HEK293 (cell line): ENCODE results near the gene RNF214.

Source experiments
- CTCF ChIA-PET: fragments of 350-600 bp; formaldehyde crosslinking; extraction: SDS; loops from one replicate; lab custom pipeline; 2021; ENCODE audit warnings: antibody characterized with exemption; lab: Yijun Ruan, JAX
- POLR2A ChIA-PET: fragments of 300-600 bp; formaldehyde crosslinking; extraction: SDS; loops from one replicate; lab custom pipeline; 2020; ENCODE audit warnings: antibody characterized with exemption, inconsistent platforms; lab: Yijun Ruan, JAX
- H3K27ac ChIP-seq: fragments of 200-500 bp; sonication (Bioruptor generic); 2 replicates; pipeline ENCODE4 v1.5.1; 2014; ENCODE audit warnings: low read depth, low read length, control low read depth, inconsistent platforms; ENCODE audit errors: extremely low read depth
- H3K36me3 ChIP-seq, 2 experiments: fragments of 200-500 bp in 1 of 2; sonication (Bioruptor generic) in 1 of 2; 1 replicate in 1 of 2; 2 replicates in 1 of 2; pipeline ENCODE4 v1.5.1; 2014 to 2017; ENCODE audit warnings: inconsistent platforms in 2 of 2, low read length in 2 of 2; ENCODE audit not compliant: control insufficient read depth in 2 of 2, insufficient read depth in 1 of 2
- H3K4me1 ChIP-seq: fragments of 200-500 bp; sonication (Bioruptor generic); 2 replicates; pipeline ENCODE4 v1.5.1; 2014; ENCODE audit warnings: mild to moderate bottlenecking, low read length, inconsistent platforms; ENCODE audit not compliant: control insufficient read depth, insufficient read depth
- H3K4me3 ChIP-seq: 2 replicates; pipeline ENCODE4 v1.5.1; 2011; ENCODE audit warnings: low read depth, mild to moderate bottlenecking, control low read depth, low read length, moderate library complexity
- H3K9me3 ChIP-seq: fragments of 200-500 bp; sonication (Bioruptor generic); 2 replicates; pipeline ENCODE4 v1.5.1; 2014; ENCODE audit warnings: low read depth, low read length, inconsistent platforms; ENCODE audit not compliant: control insufficient read depth, insufficient read depth
- EGR2 ChIP-seq: fragments of 450-650 bp; formaldehyde crosslinking; IDR thresholded peaks from 2 replicates; pipeline ENCODE4 v1.5.1; 2016; ENCODE audit warnings: low read depth, missing biosample characterization, missing genetic modification characterization
- KLF1 ChIP-seq: fragments of 450-650 bp; formaldehyde crosslinking; IDR thresholded peaks from 2 replicates; pipeline ENCODE4 v1.5.1; 2016; ENCODE audit warnings: missing biosample characterization, missing genetic modification characterization
- REPIN1 ChIP-seq: fragments of 450-650 bp; formaldehyde crosslinking; IDR thresholded peaks from 2 replicates; pipeline ENCODE4 v1.5.1; 2017; ENCODE audit warnings: missing biosample characterization, missing genetic modification characterization, low read depth
- ZBTB21 ChIP-seq: fragments of 450-650 bp; formaldehyde crosslinking; IDR thresholded peaks from 2 replicates; pipeline ENCODE4 v1.5.1; 2017; ENCODE audit warnings: missing biosample characterization, missing genetic modification characterization
- ZFHX2 ChIP-seq: fragments of 450-650 bp; formaldehyde crosslinking; conservative IDR thresholded peaks from 2 replicates; pipeline ENCODE4 v1.5.1; 2016; ENCODE audit warnings: missing biosample characterization, missing genetic modification characterization
- ZFP69B ChIP-seq: fragments of 450-650 bp; formaldehyde crosslinking; IDR thresholded peaks from 2 replicates; pipeline ENCODE4 v1.5.1; 2016; ENCODE audit warnings: missing biosample characterization, missing genetic modification characterization
- ZNF214 ChIP-seq: fragments of 450-650 bp; formaldehyde crosslinking; IDR thresholded peaks from 2 replicates; pipeline ENCODE4 v1.5.1; 2017; ENCODE audit warnings: missing biosample characterization, mild to moderate bottlenecking, missing genetic modification characterization, borderline replicate concordance
- ZNF221 ChIP-seq: fragments of 450-650 bp; formaldehyde crosslinking; IDR thresholded peaks from 2 replicates; pipeline ENCODE4 v1.5.1; 2017; ENCODE audit warnings: missing biosample characterization, missing genetic modification characterization, borderline replicate concordance
- ZNF366 ChIP-seq: fragments of 450-650 bp; formaldehyde crosslinking; conservative IDR thresholded peaks from 2 replicates; pipeline ENCODE4 v1.5.1; 2016; ENCODE audit warnings: missing biosample characterization, missing genetic modification characterization
- ZNF624 ChIP-seq: fragments of 450-650 bp; formaldehyde crosslinking; IDR thresholded peaks from 2 replicates; pipeline ENCODE4 v1.5.1; 2017; ENCODE audit warnings: missing biosample characterization, missing genetic modification characterization
- ZNF677 ChIP-seq: fragments of 450-650 bp; IDR thresholded peaks from 2 replicates; pipeline ENCODE4 v1.5.0; 2018; ENCODE audit warnings: missing biosample characterization, mild to moderate bottlenecking, missing genetic modification characterization, moderate library complexity
- ZNF747 ChIP-seq: fragments of 450-650 bp; formaldehyde crosslinking; IDR thresholded peaks from 2 replicates; pipeline ENCODE4 v1.5.1; 2016; ENCODE audit warnings: missing biosample characterization, missing genetic modification characterization
- ZNF837 ChIP-seq: fragments of 450-650 bp; formaldehyde crosslinking; IDR thresholded peaks from 2 replicates; pipeline ENCODE4 v1.5.1; 2016; ENCODE audit warnings: missing biosample characterization, missing genetic modification characterization
- ZSCAN23 ChIP-seq: fragments of 450-650 bp; formaldehyde crosslinking; IDR thresholded peaks from 2 replicates; pipeline ENCODE4 v1.5.1; 2016; ENCODE audit warnings: missing biosample characterization, missing genetic modification characterization
- TF ChIP-seq, protein P1 (sequence below): fragments of 450-650 bp; formaldehyde crosslinking; IDR thresholded peaks from 2 replicates; pipeline ENCODE4 v1.5.1; 2016; ENCODE audit warnings: missing biosample characterization, missing genetic modification characterization
- TF ChIP-seq, protein P2 (sequence below): fragments of 450-650 bp; formaldehyde crosslinking; IDR thresholded peaks from 2 replicates; pipeline ENCODE4 v1.5.1; 2017; ENCODE audit warnings: missing biosample characterization, missing genetic modification characterization
- TF ChIP-seq, protein P3 (sequence below): fragments of 450-650 bp; formaldehyde crosslinking; IDR thresholded peaks from 2 replicates; pipeline ENCODE4 v1.5.1; 2016; ENCODE audit warnings: missing biosample characterization, missing genetic modification characterization
- TF ChIP-seq, protein P4 (sequence below): fragments of 450-650 bp; formaldehyde crosslinking; IDR thresholded peaks from 2 replicates; pipeline ENCODE4 v1.5.1; 2016; ENCODE audit warnings: missing biosample characterization, missing genetic modification characterization

The RNF214 gene

DNA sequence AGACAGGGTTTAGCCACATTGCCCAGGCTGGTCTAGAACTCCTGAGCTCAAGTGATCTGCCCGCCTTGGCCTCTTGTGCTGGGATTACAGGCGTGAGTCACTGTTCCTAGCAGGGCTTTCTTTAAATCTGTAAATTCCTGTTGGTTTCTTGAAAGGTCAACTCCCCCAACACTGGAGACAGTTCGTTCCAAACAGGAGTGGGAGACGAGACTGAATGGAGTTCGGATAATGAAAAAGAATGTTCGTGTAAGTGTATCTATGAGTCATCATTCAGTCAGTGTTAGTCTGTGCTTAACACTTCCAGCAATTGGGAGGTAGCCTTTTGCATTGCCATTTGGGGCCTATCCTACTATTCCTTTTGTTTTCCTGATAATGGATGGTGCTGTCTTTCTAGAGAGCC is 48.7 kb downstream of the RNF214 start:
- TF ChIP-seq ZNF221 (tag by site-specific recombination): no peak
- TF ChIP-seq, protein P1, sequence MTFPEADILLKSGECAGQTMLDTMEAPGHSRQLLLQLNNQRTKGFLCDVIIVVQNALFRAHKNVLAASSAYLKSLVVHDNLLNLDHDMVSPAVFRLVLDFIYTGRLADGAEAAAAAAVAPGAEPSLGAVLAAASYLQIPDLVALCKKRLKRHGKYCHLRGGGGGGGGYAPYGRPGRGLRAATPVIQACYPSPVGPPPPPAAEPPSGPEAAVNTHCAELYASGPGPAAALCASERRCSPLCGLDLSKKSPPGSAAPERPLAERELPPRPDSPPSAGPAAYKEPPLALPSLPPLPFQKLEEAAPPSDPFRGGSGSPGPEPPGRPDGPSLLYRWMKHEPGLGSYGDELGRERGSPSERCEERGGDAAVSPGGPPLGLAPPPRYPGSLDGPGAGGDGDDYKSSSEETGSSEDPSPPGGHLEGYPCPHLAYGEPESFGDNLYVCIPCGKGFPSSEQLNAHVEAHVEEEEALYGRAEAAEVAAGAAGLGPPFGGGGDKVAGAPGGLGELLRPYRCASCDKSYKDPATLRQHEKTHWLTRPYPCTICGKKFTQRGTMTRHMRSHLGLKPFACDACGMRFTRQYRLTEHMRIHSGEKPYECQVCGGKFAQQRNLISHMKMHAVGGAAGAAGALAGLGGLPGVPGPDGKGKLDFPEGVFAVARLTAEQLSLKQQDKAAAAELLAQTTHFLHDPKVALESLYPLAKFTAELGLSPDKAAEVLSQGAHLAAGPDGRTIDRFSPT: peak; percentile 26; the same call in 1 of the 2 replicates
- Histone ChIP-seq H3K27ac (no peak overlapping the region), H3K9me3 (no peaks in the 10 kb centered on the region), H3K4me1 (no peaks in the 10 kb centered on the region), H3K4me3 (no peak overlapping the region), H3K36me3 (peaks cover 3 to 63% of the 10 kb centered on the region in 2 experiments)
- ChIA-PET POLR2A (interaction anchor here (1.0 kb wide), 1 partner anchor 10 kb away, joined by 3 read pairs; no protein-coding TSS in a partner anchor), CTCF (interaction anchor here (0.7 kb wide), 1 partner anchor 614 kb away, joined by 3 read pairs; no protein-coding TSS in a partner anchor)

DNA sequence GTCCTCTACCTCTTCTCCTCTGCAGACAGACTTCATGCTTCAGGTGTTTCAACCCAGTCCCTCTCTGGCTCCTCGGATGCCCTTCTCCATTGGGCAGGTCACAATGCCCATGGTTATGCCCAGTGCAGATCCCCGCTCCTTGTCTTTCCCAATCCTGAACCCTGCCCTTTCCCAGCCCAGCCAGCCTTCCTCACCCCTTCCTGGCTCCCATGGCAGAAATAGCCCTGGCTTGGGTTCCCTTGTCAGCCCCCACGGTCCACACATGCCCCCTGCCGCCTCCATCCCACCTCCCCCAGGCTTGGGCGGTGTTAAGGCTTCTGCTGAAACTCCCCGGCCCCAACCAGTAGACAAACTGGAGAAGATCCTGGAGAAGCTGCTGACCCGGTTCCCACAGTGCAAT is 49.4 kb downstream of the RNF214 start:
- Histone ChIP-seq H3K4me1 (no peaks in the 10 kb centered on the region), H3K36me3 (peaks cover 3 to 70% of the 10 kb centered on the region in 2 experiments), H3K4me3 (no peak overlapping the region), H3K27ac (no peak overlapping the region), H3K9me3 (no peaks in the 10 kb centered on the region)
- no peak for TF ChIP-seq ZNF677 (tag by site-specific recombination)
- TF ChIP-seq ZSCAN23 (tag by site-specific recombination): no peak
- TF ChIP-seq ZNF214: no peak
- no peak for TF ChIP-seq EGR2 (tag by site-specific recombination)
- TF ChIP-seq, protein P2, sequence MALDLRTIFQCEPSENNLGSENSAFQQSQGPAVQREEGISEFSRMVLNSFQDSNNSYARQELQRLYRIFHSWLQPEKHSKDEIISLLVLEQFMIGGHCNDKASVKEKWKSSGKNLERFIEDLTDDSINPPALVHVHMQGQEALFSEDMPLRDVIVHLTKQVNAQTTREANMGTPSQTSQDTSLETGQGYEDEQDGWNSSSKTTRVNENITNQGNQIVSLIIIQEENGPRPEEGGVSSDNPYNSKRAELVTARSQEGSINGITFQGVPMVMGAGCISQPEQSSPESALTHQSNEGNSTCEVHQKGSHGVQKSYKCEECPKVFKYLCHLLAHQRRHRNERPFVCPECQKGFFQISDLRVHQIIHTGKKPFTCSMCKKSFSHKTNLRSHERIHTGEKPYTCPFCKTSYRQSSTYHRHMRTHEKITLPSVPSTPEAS (tag by site-specific recombination): no peak
- TF ChIP-seq, protein P3, sequence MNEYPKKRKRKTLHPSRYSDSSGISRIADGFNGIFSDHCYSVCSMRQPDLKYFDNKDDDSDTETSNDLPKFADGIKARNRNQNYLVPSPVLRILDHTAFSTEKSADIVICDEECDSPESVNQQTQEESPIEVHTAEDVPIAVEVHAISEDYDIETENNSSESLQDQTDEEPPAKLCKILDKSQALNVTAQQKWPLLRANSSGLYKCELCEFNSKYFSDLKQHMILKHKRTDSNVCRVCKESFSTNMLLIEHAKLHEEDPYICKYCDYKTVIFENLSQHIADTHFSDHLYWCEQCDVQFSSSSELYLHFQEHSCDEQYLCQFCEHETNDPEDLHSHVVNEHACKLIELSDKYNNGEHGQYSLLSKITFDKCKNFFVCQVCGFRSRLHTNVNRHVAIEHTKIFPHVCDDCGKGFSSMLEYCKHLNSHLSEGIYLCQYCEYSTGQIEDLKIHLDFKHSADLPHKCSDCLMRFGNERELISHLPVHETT: no peak
- TF ChIP-seq ZNF624 (tag by site-specific recombination): no peak
- no peak for TF ChIP-seq ZFP69B (tag by site-specific recombination)
- CTCF ChIA-PET: interaction anchor here (0.7 kb wide), 1 partner anchor 613 kb away, joined by 3 read pairs; no protein-coding TSS in a partner anchor
- POLR2A ChIA-PET: no interaction called here

DNA sequence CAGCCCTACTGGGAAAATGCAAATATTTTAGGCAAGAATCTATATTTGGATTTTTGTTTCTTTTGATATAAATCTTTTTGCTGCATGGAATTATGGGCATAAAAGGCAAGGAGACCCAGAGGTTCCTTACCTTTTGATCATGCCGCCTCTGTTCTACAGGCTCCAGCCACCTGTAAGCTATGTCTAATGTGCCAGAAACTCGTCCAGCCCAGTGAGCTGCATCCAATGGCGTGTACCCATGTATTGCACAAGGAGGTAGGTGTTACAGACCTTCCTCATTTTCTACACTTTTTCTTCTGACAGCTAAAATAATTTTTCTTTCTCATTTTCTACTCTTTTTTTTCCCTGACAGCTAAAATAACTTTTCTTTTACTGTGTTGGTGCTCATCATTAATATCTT is 50.5 kb downstream of the RNF214 start:
- Histone ChIP-seq H3K9me3 (no peaks in the 10 kb centered on the region), H3K4me1 (no peaks in the 10 kb centered on the region), H3K4me3 (no peak overlapping the region), H3K36me3 (peaks cover 3 to 79% of the 10 kb centered on the region in 2 experiments), H3K27ac (no peak overlapping the region)
- ChIA-PET CTCF (no interaction called here), POLR2A (no interaction called here)
- TF ChIP-seq ZNF221 (tag by site-specific recombination) (no peak), REPIN1 (tag by site-specific recombination) (no peak), ZBTB21 (tag by site-specific recombination) (no peak), KLF1 (tag by site-specific recombination) (no peak), ZNF837 (tag by site-specific recombination) (no peak), ZFHX2 (tag by site-specific recombination) (no peak), ZNF366 (tag by site-specific recombination) (no peak), ZNF747 (no peak)
- TF ChIP-seq, protein P4, sequence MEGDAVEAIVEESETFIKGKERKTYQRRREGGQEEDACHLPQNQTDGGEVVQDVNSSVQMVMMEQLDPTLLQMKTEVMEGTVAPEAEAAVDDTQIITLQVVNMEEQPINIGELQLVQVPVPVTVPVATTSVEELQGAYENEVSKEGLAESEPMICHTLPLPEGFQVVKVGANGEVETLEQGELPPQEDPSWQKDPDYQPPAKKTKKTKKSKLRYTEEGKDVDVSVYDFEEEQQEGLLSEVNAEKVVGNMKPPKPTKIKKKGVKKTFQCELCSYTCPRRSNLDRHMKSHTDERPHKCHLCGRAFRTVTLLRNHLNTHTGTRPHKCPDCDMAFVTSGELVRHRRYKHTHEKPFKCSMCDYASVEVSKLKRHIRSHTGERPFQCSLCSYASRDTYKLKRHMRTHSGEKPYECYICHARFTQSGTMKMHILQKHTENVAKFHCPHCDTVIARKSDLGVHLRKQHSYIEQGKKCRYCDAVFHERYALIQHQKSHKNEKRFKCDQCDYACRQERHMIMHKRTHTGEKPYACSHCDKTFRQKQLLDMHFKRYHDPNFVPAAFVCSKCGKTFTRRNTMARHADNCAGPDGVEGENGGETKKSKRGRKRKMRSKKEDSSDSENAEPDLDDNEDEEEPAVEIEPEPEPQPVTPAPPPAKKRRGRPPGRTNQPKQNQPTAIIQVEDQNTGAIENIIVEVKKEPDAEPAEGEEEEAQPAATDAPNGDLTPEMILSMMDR (tag by site-specific recombination): no peak
